GM15510 (cell line): ENCODE measurements around the gene ZFP57.

Experiments
- POLR2A ChIP-seq: IDR thresholded peaks from 3 replicates; pipeline ENCODE4 v1.6.1; 2011; ENCODE audit warnings: borderline replicate concordance; ENCODE audit not compliant: insufficient read length; ENCODE audit errors: extremely low read depth

Gene ZFP57

GRCh38 chr6:29680904-29681303, at the start of gene ZFP57:
ZFP57 (minus strand) TSS chr6:29681152; CDS start chr6:29677003, 4,149 bp downstream.
- no peak for TF ChIP-seq POLR2A

GRCh38 chr6:29730575-29731126, 49.7 kb upstream of the ZFP57 start:
- TF ChIP-seq POLR2A, result no peak

GRCh38 chr6:29729774-29730328, 48.9 kb upstream of the ZFP57 start:
- TF ChIP-seq POLR2A, result peak; percentile 23

- TF ChIP-seq POLR2A, result no peak
These were observed 47.9 kb upstream of the ZFP57 start for GRCh38 chr6:29728875-29729270.

- TF ChIP-seq POLR2A, result no peak
These were observed 47.4 kb upstream of the ZFP57 start for GRCh38 chr6:29728173-29728874.

GRCh38 chr6:29727637-29728036, 46.7 kb upstream of the ZFP57 start:
- no peak for TF ChIP-seq POLR2A

- TF ChIP-seq POLR2A, result no peak
These were observed 45.7 kb upstream of the ZFP57 start for GRCh38 chr6:29726571-29727194.

GRCh38 chr6:29726001-29726400, 45.0 kb upstream of the ZFP57 start:
- TF ChIP-seq POLR2A, result no peak

GRCh38 chr6:29724937-29725869, 44.3 kb upstream of the ZFP57 start:
- TF ChIP-seq POLR2A, result no peak

- TF ChIP-seq POLR2A, result peak; percentile 46
These were observed 43.0 kb upstream of the ZFP57 start for GRCh38 chr6:29723666-29724588.

GRCh38 chr6:29723262-29723665, 42.3 kb upstream of the ZFP57 start, which contains the start of gene HLA-F:
HLA-F (plus strand) TSS chr6:29723434; CDS start chr6:29723464, 30 bp downstream.
- peak; percentile 83 for TF ChIP-seq POLR2A

- TF ChIP-seq POLR2A, result no peak
These were observed 39.9 kb upstream of the ZFP57 start for GRCh38 chr6:29720863-29721262.

- TF ChIP-seq POLR2A, result no peak
These were observed 29.5 kb upstream of the ZFP57 start for GRCh38 chr6:29710281-29710941.
